ENCODE measurements around the gene ABCC4. TPM values are rescaled to one million over a fixed set of nuclear protein-coding genes. Genes with fewer than 3 reads are reported as not detected.

The ABCC4 gene
- total RNA-seq, 1 donor from 2014 or later, result 11.7 TPM

DNA sequence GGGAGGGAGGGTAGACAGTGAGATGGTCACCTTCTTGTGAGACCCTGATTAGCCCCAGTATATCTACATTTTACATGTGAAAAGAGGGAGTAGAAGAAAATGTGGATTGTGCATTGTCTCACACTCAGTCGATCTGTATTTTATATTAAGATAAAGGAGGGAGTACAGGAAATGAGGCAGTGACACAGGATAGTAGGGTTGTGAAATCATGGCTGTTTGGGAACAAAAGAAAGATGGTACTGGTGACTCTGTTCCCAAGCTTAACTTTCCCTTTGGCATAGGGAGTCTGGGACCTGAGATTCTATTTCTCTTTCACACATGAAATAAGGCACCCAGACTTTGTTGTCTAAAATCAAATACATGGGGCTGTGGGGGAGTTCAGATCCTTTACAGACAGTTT is 194.7 kb downstream of the ABCC4 start:
- TF ChIP-seq, protein P1, sequence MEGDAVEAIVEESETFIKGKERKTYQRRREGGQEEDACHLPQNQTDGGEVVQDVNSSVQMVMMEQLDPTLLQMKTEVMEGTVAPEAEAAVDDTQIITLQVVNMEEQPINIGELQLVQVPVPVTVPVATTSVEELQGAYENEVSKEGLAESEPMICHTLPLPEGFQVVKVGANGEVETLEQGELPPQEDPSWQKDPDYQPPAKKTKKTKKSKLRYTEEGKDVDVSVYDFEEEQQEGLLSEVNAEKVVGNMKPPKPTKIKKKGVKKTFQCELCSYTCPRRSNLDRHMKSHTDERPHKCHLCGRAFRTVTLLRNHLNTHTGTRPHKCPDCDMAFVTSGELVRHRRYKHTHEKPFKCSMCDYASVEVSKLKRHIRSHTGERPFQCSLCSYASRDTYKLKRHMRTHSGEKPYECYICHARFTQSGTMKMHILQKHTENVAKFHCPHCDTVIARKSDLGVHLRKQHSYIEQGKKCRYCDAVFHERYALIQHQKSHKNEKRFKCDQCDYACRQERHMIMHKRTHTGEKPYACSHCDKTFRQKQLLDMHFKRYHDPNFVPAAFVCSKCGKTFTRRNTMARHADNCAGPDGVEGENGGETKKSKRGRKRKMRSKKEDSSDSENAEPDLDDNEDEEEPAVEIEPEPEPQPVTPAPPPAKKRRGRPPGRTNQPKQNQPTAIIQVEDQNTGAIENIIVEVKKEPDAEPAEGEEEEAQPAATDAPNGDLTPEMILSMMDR (IDR thresholded peaks at IDR 0.05), result no peak
- ATAC-seq (ENCODE audit: low read depth) (no peak), DNase-seq (no peak)
- Mint-ChIP-seq H3K4me1 (no peaks in the 10 kb centered on the region), H3K27me3 (no peaks in the 10 kb centered on the region), H3K9me3 (no peaks in the 10 kb centered on the region), H3K27ac (no peak overlapping the region), H3K4me3 (no peak overlapping the region), H3K36me3 (ENCODE audit: low read depth) (peaks cover 17% of the 10 kb centered on the region)
- ChIA-PET POLR2A (no interaction called here), CTCF (no interaction called here)
- intact Hi-C loops (cut with micrococcal nuclease), result no loop called here

DNA sequence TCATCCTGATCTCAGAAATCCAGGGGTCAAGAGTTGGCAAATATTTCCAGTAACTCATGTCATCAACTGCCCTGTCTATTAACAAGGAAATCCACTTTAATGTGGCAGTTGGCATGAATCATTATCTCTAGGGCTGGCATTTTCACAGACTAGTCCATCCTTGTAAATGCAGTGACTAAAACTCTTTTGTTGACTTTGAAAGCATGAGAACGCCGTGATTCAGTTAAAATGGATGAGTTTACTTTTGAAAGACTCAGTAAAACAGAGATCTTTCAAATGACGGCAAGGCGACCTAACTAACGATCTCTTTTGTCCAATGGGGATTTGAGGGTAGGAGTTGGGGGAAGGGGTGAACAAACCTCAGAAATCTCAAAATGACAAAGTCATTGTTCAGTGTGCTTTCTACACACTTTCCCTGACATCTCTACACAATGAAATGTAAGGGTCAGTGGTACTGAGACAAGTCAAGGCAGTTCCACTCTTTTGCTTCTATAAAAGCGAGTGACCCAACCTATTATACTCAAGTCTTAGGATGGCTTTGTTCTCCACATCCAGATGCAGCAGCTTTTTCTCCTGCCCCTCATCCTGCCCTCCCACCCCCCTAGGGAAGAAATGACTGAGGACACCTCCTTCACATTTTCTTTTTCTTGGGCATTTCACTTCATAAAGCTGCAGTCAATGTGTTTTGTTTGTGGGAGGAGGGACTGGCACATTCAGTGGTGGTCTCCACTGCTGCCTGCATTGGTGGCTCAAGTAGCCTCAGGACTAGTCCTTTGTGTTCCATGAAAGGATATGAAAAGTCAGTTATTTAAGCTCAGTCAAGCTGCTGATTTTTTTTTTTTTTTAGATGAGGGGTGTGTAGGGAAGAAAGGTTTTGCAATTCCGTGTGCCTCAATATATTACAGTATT is 200.5 kb downstream of the ABCC4 start:
- CTCF ChIA-PET, result no interaction called here
- H3K36me3 Mint-ChIP-seq (ENCODE audit: low read depth), result peaks cover 28% of the 10 kb centered on the region

DNA sequence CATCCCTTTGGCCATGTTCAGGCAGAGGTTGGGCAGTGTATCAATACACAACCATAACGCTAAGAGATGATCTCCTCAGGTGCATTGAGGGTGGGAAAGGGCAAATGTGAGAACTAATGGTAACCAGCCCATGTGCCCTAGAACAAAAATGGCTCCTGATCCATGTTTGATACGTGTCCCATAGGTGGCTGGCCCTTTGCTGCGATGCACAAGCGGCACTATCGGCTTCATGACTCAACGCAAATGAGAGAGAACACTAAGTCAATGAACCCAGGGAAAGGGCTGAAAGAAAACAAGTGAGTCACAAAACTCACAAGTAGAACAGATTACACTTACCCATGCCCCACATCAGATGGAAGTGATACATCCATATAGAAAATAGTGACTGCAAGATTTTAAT is 201.7 kb downstream of the ABCC4 start:
- DNase-seq, result no peak
- Mint-ChIP-seq H3K9me3 (peaks cover 17% of the 10 kb centered on the region), H3K36me3 (ENCODE audit: low read depth) (peaks cover 28% of the 10 kb centered on the region), H3K4me3 (no peak overlapping the region), H3K27ac (no peak overlapping the region), H3K4me1 (no peaks in the 10 kb centered on the region), H3K27me3 (no peaks in the 10 kb centered on the region)
- intact Hi-C loops (cut with micrococcal nuclease), result no loop called here
- no peak for ATAC-seq (ENCODE audit: low read depth)
- ChIA-PET POLR2A (no interaction called here), CTCF (no interaction called here)
- TF ChIP-seq, protein P1 (IDR thresholded peaks at IDR 0.05), result no peak

More for the DNA sequence above, 200.5 kb downstream of the ABCC4 start:
- no peaks in the 10 kb centered on the region for H3K27me3 Mint-ChIP-seq
- TF ChIP-seq, protein P1 (IDR thresholded peaks at IDR 0.05), result no peak
- intact Hi-C loops (cut with micrococcal nuclease), result no loop called here
- no peak overlapping the region for H3K4me3 Mint-ChIP-seq
- ATAC-seq (ENCODE audit: low read depth) (no peak), DNase-seq (no peak)
- POLR2A ChIA-PET, result no interaction called here
- peaks cover 15% of the 10 kb centered on the region for H3K9me3 Mint-ChIP-seq
- H3K4me1 Mint-ChIP-seq, result no peaks in the 10 kb centered on the region
- H3K27ac Mint-ChIP-seq, result no peak overlapping the region

DNA sequence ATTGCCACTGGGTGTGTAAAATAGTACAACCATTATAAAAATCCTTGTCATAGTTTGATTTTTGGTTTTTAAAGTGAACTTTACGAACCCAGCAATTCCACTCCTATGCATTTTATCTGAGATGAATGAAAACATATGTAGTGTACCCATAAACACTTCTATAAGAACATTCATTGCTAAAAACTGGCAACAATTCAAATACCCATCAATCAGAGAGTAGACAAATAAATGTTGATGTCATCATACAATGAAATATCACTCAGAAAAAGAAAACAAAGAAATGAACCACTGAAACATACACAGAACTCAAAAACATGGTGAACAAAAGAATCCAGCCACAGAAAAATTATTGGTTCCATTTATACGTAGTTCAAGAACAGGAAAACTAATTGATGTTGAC is 202.3 kb downstream of the ABCC4 start:
- intact Hi-C loops (cut with micrococcal nuclease), result no loop called here
- DNase-seq (no peak), ATAC-seq (ENCODE audit: low read depth) (no peak)
- Mint-ChIP-seq H3K36me3 (ENCODE audit: low read depth) (peaks cover 28% of the 10 kb centered on the region), H3K9me3 (peaks cover 17% of the 10 kb centered on the region), H3K4me1 (no peaks in the 10 kb centered on the region), H3K27me3 (no peaks in the 10 kb centered on the region), H3K27ac (no peak overlapping the region), H3K4me3 (no peak overlapping the region)
- TF ChIP-seq, protein P1 (IDR thresholded peaks at IDR 0.05), result no peak
- POLR2A ChIA-PET, result no interaction called here
- CTCF ChIA-PET, result no interaction called here

DNA sequence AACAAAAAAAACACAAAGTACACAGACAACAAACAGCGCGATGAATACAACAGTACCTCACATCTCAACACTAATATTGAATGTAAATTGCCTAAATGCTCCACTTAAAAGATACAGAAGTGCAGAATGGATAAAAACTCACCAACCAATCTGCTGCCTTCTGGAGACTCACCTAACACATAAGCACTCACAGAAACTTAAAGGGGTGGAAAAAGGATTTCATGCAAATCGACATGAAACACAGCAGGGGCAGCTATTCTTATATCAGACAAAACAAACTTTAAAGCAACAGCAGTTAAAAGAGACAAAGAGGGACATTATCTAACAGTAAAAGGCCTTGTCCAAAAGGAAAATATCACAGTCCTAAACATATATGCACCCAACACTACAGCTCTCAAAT is 209.5 kb downstream of the ABCC4 start:
- CTCF ChIA-PET, result no interaction called here
- no peak overlapping the region for H3K4me3 Mint-ChIP-seq
- peaks cover 34% of the 10 kb centered on the region for H3K36me3 Mint-ChIP-seq (ENCODE audit: low read depth)
- no peak overlapping the region for H3K27ac Mint-ChIP-seq
- no peaks in the 10 kb centered on the region for H3K27me3 Mint-ChIP-seq
- H3K9me3 Mint-ChIP-seq, result peaks cover 6% of the 10 kb centered on the region
- POLR2A ChIA-PET, result no interaction called here
- TF ChIP-seq, protein P1 (IDR thresholded peaks at IDR 0.05), result no peak
- no peak for DNase-seq
- intact Hi-C loops (cut with micrococcal nuclease), result no loop called here
- ATAC-seq (ENCODE audit: low read depth), result no peak
- no peaks in the 10 kb centered on the region for H3K4me1 Mint-ChIP-seq
